GM19372 (cell line): ENCODE results near the gene BPIFA3.
"Not testable (repeated sequence)": the region's sequence is repeated elsewhere in the genome, so short reads cannot be mapped to it uniquely, and the experiment has no call there.

Experiments
- ATAC-seq: cut with Tn5 transposase; IDR thresholded peaks from one replicate; pipeline ENCODE4 v1.9.1; 2021; ENCODE audit warnings: mild to moderate bottlenecking, low read depth, moderate library complexity; ENCODE audit not compliant: unreplicated experiment

Gene BPIFA3

DNA sequence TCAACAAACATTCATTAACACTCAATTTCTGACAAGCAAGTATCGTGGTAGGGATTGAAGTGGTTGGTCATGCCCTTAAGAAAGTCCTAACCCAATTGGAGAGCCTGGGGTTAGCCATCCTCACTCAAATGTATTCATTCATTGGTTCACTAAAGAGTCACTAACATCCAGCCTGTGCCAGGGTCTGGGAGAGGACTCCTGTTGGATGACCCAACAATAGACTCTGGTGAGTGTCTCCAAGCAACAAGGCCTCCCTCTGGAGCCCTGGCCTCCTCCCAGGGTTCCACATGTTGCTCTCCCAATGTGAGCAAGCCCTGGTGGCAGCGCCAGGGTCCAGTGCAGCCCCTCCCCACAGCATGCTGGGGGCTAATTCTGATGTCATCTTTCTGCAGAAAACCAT, at the start of gene BPIFA3:
BPIFA3 (plus strand) TSS at position 301 of the 400 bp plus-strand sequence. CDS start 185 bp downstream, outside the sequence.
- no peak for ATAC-seq

DNA sequence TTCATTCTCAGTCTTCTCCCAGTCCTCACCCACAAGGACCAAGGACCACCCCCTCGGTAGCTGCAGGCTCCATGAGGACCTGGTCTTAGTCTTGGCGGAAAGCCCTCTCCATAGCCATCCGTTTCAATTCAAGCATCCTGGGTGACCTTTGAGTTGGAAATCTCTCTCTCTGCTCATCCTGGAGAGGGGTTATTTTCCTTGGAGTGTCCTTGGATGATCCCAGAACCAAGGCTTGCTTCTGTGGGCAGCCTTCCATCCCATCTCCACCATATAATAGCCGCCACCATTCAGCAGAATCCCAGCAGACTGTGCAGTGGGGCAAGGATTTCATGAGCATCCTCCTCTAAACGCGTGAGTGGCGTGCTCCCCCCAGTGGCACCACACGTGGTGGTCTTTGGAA, 49.3 kb upstream of the BPIFA3 start, which contains the start of gene BPIFA2:
BPIFA2 (plus strand) TSS at position 301 of the 400 bp plus-strand sequence. CDS start 987 bp downstream, outside the sequence.
- ATAC-seq: no peak

DNA sequence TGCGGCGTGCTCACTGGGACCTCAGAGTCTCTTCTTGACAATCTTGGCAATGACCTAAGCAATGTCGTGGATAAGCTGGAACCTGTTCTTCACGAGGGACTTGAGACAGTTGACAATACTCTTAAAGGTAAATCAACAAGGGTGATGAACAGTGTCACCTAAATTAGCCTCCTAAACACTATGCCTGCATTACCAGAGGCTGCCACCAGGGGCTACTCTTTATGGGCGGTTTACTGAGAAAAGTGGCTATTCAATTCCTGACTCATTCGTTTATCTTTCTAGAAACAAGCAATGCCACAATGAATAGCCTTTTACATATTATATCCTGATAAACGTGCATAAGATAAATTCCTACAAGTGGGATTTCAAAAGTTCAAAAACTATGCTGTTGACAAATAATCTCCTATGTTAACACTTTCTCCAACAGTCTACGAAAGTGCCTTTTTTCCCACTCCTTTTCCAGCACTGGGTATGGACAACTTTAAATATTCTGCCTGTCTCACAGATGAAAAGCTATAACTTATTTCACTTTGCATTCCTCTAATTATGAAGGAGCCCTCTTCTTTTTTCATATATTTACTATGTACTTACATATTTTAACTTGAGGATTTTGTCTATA, 47.9 kb upstream of the BPIFA3 start:
- no peak for ATAC-seq

DNA sequence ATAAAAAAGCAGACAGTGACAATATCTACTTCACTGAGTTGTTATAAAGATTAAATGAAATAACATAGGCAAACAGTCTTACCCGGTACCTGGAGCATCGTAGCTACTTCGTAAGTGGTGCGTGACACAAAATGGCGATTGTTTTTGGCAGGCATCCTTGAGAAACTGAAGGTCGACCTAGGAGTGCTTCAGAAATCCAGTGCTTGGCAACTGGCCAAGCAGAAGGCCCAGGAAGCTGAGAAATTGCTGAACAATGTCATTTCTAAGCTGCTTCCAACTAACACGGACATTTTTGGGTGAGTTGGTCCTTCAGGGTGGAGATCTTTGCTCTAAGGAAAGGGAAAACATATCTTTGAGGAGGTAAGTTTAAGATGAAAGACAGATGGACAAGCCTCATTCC, 44.4 kb upstream of the BPIFA3 start:
- ATAC-seq: no peak

DNA sequence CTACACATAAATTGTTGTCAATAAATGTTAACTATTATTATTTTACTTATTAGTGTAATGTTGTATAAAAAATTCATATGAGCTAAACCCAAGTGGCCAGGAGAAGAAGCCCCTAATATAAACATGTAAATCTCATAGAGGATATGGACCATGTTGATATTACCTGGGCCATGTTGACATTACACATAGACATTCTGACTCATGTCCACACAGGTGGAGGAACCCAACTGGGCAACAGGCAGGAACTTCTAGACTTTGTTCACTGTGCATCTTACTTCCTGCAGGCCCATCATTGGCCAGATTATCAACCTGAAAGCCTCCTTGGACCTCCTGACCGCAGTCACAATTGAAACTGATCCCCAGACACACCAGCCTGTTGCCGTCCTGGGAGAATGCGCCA, 42.0 kb upstream of the BPIFA3 start:
- no peak for ATAC-seq

DNA sequence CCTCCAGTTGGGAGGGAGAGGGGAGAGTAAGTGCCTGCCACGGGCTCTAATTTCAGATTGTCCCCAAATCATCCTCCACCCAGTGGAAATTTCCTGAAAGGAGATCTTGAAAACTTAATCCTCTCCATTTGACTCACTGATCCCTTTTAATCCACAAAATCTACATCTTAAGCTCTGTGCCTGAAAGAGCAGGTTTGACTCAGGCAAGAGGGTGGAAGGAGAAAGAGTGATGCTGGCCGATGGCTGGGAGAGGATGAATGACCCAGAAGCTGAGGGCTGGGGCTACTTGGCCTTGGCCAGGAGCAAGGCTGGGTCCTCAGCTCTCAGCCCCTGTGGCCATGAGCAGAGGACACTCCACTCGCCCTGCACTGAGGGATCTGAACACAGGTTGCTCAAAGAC, 41.1 kb upstream of the BPIFA3 start:
- no peak for ATAC-seq

DNA sequence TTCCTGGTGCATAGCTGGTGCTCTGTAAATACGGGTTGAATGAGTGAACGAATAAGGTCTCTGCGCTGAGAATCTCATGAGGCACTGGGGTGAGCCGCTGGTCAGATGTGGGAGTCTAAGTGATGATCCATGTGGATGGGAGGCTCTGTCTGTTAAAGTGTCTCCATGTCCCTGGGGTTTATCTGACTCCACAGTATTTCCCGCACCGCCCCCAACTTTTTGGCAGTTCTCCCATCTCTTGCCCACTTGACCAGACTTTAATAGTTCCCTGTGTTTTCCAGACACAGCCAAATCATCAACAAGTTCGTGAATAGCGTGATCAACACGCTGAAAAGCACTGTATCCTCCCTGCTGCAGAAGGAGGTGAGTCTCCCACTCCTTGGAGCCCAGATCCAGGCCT, 39.3 kb upstream of the BPIFA3 start:
- ATAC-seq: no peak

DNA sequence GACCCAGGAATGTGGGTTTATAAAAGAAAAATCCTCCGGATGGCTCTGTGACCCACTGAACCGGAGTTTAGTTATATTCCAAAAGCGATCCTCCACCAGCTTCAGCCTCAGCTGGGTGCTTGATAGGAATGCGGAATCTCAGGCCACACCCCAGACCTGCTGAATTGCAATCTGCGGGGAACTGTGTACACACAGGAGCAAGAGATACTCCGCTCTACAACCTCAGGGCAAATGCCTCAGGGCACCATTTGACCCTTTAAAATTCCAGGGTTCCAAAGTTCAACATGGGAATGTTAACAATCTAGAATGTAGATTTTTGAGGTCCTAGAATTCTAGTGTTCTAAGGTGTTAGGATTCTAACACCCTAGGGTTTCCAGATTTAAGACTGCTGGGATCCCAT, 38.4 kb upstream of the BPIFA3 start:
- no peak for ATAC-seq

DNA sequence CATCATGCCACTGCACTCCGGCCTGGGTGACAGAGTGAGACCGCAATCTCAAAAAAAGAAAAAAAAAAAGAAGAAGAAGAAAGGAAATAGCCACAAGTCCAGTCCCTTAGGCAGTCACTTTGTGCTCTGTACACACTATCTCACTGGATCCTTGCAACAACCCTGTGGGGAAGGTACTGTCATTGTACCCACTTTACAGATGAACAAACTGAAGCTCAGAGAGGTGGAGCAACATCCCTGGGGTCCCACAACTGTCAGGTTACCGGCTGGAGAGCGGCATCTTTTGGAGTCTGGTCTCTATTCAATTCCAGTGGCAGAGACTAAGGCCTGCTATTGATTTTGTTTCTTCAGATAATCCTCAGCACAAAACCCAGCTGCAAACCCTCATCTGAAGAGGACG, 37.0 kb upstream of the BPIFA3 start:
- no peak for ATAC-seq

DNA sequence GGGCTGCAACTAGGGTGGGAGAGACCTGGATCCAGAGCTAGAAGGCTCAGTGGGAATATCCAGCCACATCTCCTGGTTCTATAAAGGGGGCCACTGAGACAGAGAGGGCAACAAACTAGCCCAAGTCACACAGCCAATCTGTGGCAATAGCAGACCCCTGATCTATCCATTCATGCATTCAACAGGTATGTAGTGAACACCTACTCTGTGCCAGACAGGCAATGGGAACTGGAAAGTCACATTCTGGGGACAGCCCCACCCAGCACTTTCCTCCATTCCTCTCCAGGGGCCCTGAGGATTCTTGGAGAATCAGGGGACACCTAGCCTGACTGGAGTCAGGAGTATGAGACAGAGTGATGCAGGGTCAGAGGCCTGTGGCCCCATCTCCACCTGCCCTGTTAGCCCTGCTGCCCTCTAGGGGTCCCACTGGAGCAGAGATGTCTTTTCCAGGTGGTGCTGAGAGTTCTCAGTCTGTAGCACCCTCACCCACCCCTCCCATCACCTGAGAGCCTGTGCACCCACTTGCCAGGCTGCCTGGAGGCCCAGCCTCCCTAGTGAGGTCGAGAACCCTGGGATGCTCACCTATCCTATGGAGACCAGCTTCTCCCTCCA, 35.6 kb upstream of the BPIFA3 start:
- no peak for ATAC-seq

DNA sequence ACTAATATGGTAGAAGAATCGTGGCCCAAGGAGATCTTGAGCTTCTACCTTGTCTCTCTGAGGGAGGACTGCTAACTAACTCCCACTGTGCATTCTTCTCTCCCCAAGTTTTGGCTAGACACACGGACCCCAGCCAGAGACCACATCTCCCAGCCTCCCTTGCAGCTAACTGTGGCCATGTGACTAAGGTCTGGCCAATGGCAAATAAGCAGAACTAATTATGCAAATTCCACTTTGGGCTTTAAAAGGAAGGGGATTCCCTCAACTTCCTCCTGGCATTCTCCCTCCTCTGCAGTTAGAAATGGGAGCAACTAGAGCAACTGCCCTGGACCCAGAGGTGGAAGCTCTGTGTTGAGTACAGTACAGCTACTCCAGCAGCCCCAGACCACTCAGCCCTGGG, 33.8 kb upstream of the BPIFA3 start:
- no peak for ATAC-seq

DNA sequence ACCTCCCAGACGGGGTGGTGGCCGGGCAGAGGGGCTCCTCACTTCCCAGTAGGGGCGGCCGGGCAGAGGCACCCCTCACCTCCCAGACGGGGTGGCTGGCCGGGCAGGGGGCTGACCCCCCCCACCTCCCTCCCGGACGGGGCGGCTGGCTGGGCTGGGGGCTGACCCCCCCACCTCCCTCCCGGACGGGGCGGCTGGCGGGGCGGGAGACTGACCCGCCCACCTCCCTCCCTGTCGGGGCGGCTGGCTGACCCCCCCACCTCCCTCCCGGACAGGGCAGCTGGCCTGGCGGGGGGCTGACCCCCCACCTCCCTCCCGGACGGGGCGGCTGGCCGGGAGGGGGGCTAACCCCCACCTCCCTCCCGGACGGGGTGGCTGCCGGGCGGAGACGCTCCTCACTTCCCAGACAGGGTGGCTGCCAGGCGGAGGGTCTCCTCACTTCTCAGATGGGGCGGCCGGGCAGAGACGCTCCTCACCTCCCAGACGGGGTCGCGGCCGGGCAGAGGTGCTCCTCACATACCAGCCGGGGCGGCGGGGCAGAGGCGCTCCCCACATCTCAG, 32.0 kb upstream of the BPIFA3 start:
- ATAC-seq: not testable (repeated sequence)

DNA sequence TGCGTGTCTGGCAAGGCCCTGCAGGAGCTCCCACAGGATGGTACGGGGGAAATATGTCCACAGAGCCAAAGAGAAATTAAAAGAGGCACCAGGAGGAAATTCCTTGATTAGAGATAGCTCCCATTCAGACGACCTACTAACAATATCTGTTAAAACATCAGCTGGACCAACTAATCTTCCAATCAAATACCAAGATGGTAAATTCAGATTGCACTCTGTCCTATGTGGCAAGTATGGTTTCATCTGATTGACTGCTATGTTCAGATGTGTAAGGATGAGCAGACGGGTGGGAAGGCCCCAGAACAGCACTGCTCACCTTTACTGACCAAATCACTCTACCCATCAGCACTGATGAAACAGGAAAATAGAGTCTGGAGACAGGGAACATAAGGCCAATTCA, 29.7 kb upstream of the BPIFA3 start:
- ATAC-seq: no peak

DNA sequence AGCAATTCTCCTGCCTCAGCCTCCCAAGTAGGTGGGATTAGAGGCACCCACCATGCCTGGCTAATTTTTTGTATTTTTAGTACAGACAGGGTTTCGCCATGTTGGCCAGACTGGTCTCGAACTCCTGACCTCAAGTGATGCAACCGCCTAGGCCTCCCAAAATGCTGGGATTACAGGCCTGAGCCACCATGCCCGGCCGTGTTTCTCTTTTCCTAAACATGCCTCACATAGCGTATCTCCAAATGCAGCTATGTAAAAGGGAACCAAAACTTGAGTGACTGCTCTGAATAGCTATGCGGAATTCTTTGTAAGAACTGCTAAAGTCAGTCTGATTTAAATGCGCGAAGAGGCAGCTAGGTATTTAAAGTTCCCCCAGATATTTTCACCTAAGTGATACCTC, 28.7 kb upstream of the BPIFA3 start:
- ATAC-seq: no peak

DNA sequence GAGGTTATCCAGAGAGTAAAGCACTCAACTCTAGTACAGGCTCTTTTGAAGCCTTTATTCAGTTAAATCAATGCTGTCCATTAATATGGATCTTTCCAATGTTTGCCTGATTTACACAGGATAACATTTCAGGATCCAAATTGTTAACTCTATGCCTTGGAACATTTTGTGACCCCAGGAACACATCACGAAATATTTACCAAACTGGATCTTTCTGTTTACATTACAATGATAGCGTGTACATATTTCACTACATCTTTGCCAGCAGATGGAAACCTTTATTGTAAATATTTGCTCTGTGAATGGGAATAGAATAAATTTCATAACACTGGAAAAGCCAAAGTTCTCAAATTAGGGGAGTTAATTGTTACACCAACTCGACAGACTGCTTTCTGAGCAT, 25.7 kb upstream of the BPIFA3 start:
- ATAC-seq: no peak

DNA sequence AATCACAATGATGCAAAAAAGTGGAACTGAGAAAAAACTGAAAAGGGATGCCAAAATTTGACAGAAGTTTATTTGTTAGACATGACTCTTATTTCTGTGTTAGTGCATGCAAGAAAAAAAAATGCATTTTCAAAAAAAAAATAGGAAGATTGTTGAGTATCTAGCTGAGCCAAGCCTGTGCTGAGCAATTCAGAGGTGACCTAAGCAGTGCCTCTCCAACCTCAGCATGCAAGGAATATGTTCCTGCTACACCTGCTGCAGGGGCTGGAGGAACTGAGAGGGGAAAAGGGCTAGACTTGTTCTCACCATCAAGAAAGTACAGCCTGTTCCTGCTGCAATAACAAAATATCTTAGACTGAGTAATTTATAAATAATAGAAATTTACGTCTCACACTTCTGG, 25.2 kb upstream of the BPIFA3 start:
- ATAC-seq: no peak

DNA sequence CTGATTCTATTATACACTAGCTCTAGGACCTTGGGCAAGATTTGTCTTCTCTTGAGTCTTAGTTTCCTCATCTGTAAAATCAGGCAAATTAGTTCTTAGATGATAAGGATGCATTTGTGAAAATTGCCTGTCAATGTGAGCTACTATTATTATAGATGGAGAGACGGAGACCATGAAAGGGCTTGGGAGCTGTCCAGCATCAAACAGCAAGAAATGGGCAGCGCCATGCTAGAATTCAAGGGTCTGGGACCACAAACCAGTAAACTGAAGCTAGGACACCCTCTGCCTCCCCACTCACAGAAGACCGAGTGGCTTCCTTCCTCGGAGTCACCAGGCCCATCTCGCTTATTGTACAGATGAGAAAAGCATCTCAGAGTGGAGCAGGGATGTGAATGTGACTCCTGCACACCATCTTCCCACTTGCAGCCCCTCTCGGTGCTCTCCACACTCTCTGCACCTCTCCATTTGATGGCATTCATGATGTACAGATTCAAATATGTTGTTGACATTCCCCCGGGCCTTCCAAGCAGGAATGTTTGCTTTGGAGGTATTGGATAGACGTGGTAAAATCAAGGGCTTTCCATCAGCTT, 24.1 kb upstream of the BPIFA3 start:
- no peak for ATAC-seq

DNA sequence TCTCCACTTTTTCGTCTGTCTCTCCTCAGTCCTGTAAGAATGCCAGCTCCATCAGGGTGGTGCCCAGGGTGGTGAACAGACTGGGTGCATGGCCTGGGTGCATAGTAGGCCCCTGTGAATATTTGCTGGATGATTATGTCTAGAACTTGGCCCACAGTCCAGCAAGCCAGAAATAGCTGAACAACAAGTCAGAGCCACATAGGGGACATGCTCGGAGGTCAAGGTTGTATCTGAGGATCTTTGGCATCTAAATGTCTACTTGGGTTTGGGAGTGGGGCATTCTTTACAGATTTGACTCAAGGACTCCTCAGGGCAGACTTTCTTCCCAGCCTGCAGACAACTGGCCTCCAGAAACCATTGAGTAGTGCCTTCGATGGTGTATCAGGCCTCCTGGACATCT, 18.1 kb upstream of the BPIFA3 start:
- no peak for ATAC-seq

DNA sequence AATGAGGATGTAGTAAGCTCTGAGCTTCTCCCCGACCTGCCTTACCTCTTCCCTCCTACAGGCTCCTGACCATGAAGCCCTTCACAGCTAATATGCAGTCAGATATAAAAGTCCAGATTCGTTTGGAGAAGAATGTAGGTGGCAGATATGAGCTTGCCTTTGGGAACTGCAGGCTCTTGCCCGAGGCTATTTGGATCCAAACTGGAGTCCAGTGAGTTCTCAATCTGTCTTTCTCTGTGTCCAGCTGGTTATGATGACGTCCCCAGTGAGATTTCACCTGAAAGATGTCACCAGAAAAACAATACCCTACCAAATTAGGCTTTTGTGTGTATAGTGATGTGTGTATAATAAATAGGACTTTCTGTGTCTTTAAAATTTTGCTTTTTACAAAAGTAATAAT, 14.7 kb upstream of the BPIFA3 start:
- no peak for ATAC-seq

DNA sequence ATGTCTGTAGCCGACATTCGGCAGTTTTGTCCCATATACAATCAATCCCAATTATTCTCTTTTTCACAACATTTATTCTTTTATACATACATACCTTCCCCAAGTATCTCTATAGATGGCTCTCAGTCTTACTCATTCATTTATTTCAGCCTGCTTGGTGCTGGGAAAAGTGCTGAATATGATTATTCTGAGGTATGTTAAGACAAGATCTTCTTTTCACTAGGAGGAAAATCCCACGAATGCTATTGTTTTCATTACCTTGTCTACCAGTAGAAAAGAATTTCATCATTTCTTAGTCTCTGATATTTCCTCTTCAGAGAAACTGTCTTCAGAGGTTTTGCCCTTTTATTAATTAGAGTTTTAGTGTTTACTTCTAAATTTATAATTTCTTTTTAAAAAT, 13.7 kb upstream of the BPIFA3 start:
- no peak for ATAC-seq

DNA sequence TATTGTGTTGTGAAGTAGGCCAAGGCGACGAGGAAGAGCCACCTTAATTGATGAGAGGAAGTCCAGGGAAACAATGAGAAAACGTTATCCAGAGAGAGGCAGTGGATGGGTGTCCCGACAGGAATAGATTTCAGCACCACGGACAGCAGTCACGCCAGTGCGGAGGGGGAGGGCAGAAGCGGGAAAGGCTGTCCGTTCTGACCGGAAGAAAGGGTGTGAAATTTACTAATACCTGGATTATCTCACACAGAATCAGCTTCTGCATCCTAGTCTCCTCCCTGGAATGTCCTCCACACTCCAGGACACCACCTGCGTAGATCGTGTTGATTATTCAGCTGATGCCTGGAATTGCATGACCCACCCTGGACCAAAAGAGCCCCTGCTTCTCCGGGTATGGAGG, 7.4 kb upstream of the BPIFA3 start:
- ATAC-seq: no peak

DNA sequence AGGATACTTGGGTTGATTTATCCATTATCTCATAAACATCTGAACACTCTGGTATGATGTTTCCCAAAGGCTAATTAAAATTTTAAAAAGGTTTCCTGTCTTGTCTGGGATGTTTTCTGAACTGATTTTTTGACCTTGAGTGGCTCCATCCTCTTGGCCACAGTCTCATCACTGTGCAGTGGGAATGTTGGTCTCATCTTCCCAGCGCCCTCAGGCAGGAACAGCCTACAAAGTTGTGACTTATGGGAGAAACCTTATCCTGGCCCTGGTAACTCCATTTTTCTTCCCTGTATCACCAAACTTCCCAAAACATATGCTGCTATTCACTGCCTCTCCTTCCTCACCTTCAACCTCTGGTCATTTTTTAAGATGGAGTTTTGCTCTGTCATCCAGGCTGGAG, 6.8 kb upstream of the BPIFA3 start:
- no peak for ATAC-seq
